Measurements from ENCODE around the gene SLC25A23.

DNA sequence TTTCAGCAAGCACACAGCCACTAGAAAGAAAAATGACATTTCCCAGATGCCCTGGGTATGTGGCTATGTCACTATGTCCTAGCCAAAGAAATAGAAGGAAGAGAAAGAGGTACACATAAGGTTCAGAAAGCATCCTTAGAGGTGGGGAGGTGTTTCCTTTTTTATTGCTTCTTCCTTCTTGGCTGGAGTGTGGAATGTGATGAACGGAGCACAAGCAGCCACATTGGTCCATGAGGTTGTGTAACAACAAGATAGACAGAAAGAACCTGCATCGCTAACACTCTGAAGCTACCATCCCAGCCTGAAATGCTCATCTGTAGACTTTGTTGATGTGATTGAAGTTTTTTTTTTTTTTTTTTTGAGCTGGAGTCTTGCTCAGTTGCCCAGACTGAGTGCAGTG, 6.7 kb downstream of the SLC25A23 start:
- TF ChIP-seq, protein P1, sequence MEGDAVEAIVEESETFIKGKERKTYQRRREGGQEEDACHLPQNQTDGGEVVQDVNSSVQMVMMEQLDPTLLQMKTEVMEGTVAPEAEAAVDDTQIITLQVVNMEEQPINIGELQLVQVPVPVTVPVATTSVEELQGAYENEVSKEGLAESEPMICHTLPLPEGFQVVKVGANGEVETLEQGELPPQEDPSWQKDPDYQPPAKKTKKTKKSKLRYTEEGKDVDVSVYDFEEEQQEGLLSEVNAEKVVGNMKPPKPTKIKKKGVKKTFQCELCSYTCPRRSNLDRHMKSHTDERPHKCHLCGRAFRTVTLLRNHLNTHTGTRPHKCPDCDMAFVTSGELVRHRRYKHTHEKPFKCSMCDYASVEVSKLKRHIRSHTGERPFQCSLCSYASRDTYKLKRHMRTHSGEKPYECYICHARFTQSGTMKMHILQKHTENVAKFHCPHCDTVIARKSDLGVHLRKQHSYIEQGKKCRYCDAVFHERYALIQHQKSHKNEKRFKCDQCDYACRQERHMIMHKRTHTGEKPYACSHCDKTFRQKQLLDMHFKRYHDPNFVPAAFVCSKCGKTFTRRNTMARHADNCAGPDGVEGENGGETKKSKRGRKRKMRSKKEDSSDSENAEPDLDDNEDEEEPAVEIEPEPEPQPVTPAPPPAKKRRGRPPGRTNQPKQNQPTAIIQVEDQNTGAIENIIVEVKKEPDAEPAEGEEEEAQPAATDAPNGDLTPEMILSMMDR (conservative IDR thresholded peaks at IDR 0.05) = no peak
- TF ChIP-seq EZH2 (IDR thresholded peaks at IDR 0.05; ENCODE audit: low read depth) = no peak
